BLaER1 treated with 17β-estradiol and CSF1 and Interleukin-3, amounts not matched to agents 10 nM and 100 nM (cell line): Measurements from ENCODE around the gene DOK6.
"Not testable (repeated sequence)": the region's sequence is repeated elsewhere in the genome, so short reads cannot be mapped to it uniquely, and the experiment has no call there.

Experiments
- H3K27ac ChIP-seq, 11 experiments: shearing (Covaris generic); formaldehyde crosslinking; 2 replicates each; pipeline ENCODE4 v1.8.1; 2022
- H3K27me3 ChIP-seq, 11 experiments: shearing (Covaris generic); formaldehyde crosslinking; 2 replicates each; pipeline ENCODE4 v1.8.1; 2022
- H3K36me3 ChIP-seq, 11 experiments: shearing (Covaris generic); formaldehyde crosslinking; 2 replicates each; pipeline ENCODE4 v1.8.1; 2022
- H3K4me1 ChIP-seq, 10 experiments: shearing (Covaris generic); formaldehyde crosslinking; 2 replicates each; pipeline ENCODE4 v1.8.1; 2022
- H3K4me2 ChIP-seq, 11 experiments: shearing (Covaris generic); formaldehyde crosslinking; 2 replicates each; pipeline ENCODE4 v1.8.1; 2022
- H3K4me3 ChIP-seq, 10 experiments: shearing (Covaris generic); formaldehyde crosslinking; 2 replicates each; pipeline ENCODE4 v1.8.1; 2022
- H3K9ac ChIP-seq, 11 experiments: shearing (Covaris generic); formaldehyde crosslinking; 2 replicates each; pipeline ENCODE4 v1.8.1; 2022
- H3K9me3 ChIP-seq, 11 experiments: shearing (Covaris generic); formaldehyde crosslinking; replicated peaks in 1 of 11; 2 replicates each; pipeline ENCODE4 v1.8.1; 2022
- H4K20me1 ChIP-seq, 11 experiments: shearing (Covaris generic); formaldehyde crosslinking; 2 replicates each; pipeline ENCODE4 v1.8.1; 2022
- Cebpa-rat ChIP-seq, 11 experiments: shearing (Covaris generic); IDR thresholded peaks; 2 replicates each; pipeline ENCODE4 v1.8.1; 2022

DOK6 gene

GRCh38 chr18:69878213-69878933 lies 477.7 kb downstream of the DOK6 start:
- Histone ChIP-seq H3K9ac (no peak overlapping the region), H3K4me3 (no peak overlapping the region), H3K27ac (no peak overlapping the region), H3K27me3 (no peaks in the 10 kb centered on the region), H3K36me3 (no peaks in the 10 kb centered on the region), H4K20me1 (no peaks in the 10 kb centered on the region), H3K4me2 (no peak overlapping the region), H3K4me1 (peaks cover 0 to 12% (median 9%) of the 10 kb centered on the region in 10 experiments; a peak in 18 of 20 replicates), H3K9me3 (no peaks in the 10 kb centered on the region; a peak in 1 of 22 replicates)
- no peak for TF ChIP-seq Cebpa-rat (IDR thresholded peaks at IDR 0.05)

GRCh38 chr18:69879051-69879450 lies 478.4 kb downstream of the DOK6 start:
- H3K4me2 ChIP-seq, H3K27ac ChIP-seq, H3K9ac ChIP-seq, H3K4me3 ChIP-seq, H3K27me3 ChIP-seq, H3K9me3 ChIP-seq, H3K36me3 ChIP-seq, H4K20me1 ChIP-seq: not testable (repeated sequence)
- H3K4me1 ChIP-seq: peaks cover 0 to 19% (median 13%) of the 10 kb centered on the region in 10 experiments; a peak in 18 of 20 replicates

- Histone ChIP-seq H3K27me3 (no peaks in the 10 kb centered on the region), H3K9me3 (no peaks in the 10 kb centered on the region; a peak in 1 of 22 replicates), H3K4me3 (no peak overlapping the region), H3K36me3 (no peaks in the 10 kb centered on the region), H3K4me1 (peaks cover 0 to 21% (median 13%) of the 10 kb centered on the region in 10 experiments; a peak in 18 of 20 replicates), H4K20me1 (no peaks in the 10 kb centered on the region), H3K4me2 (no peak overlapping the region), H3K9ac (no peak overlapping the region), H3K27ac (no peak overlapping the region)
- TF ChIP-seq Cebpa-rat (IDR thresholded peaks at IDR 0.05): no peak
Observed at GRCh38 chr18:69880083-69880482, 479.4 kb downstream of the DOK6 start.

GRCh38 chr18:69882965-69883668 lies 482.4 kb downstream of the DOK6 start:
- Histone ChIP-seq H3K27ac (no peak overlapping the region), H3K9me3 (no peaks in the 10 kb centered on the region; a peak in 1 of 22 replicates), H3K9ac (no peak overlapping the region), H3K36me3 (no peaks in the 10 kb centered on the region), H4K20me1 (no peaks in the 10 kb centered on the region), H3K27me3 (no peaks in the 10 kb centered on the region), H3K4me2 (peak overlapping the region in 9 of 11 experiments; percentile 22 to 65 (median 51); a peak in 17 of 22 replicates), H3K4me3 (no peak overlapping the region), H3K4me1 (peaks cover 5 to 21% (median 15%) of the 10 kb centered on the region in 10 experiments)
- TF ChIP-seq Cebpa-rat (IDR thresholded peaks at IDR 0.05): no peak

- peak overlapping the region in 6 of 11 experiments; percentile 34 to 65 (median 52); a peak in 4 of 22 replicates for H3K4me2 ChIP-seq
Observed at GRCh38 chr18:69883781-69884180, 483.1 kb downstream of the DOK6 start.

GRCh38 chr18:69885355-69885754 lies 484.7 kb downstream of the DOK6 start:
- no peak overlapping the region for H3K27ac ChIP-seq
- peaks cover 5 to 21% (median 15%) of the 10 kb centered on the region in 10 experiments for H3K4me1 ChIP-seq
- no peak overlapping the region for H3K9ac ChIP-seq
- H3K4me3 ChIP-seq: no peak overlapping the region
- H3K9me3 ChIP-seq: no peaks in the 10 kb centered on the region
- TF ChIP-seq Cebpa-rat (IDR thresholded peaks at IDR 0.05): no peak
- no peaks in the 10 kb centered on the region for H3K27me3 ChIP-seq
- peak overlapping the region in 3 of 11 experiments; percentile 15 to 25 (median 24); a peak in 2 of 22 replicates for H3K4me2 ChIP-seq
- H3K36me3 ChIP-seq: no peaks in the 10 kb centered on the region
- no peaks in the 10 kb centered on the region for H4K20me1 ChIP-seq

More at GRCh38 chr18:69883781-69884180, 483.1 kb downstream of the DOK6 start:
- no peaks in the 10 kb centered on the region for H3K27me3 ChIP-seq
- no peak overlapping the region for H3K27ac ChIP-seq
- no peak for TF ChIP-seq Cebpa-rat (IDR thresholded peaks at IDR 0.05)
- H3K4me3 ChIP-seq: no peak overlapping the region
- no peaks in the 10 kb centered on the region for H4K20me1 ChIP-seq
- H3K36me3 ChIP-seq: no peaks in the 10 kb centered on the region
- peaks cover 5 to 21% (median 15%) of the 10 kb centered on the region in 10 experiments for H3K4me1 ChIP-seq
- no peaks in the 10 kb centered on the region for H3K9me3 ChIP-seq
- no peak overlapping the region for H3K9ac ChIP-seq

GRCh38 chr18:69885841-69886531 lies 485.3 kb downstream of the DOK6 start:
- Histone ChIP-seq H3K36me3 (no peaks in the 10 kb centered on the region), H3K27ac (no peak overlapping the region), H3K4me1 (peaks cover 5 to 21% (median 15%) of the 10 kb centered on the region in 10 experiments), H3K9ac (no peak overlapping the region), H4K20me1 (no peaks in the 10 kb centered on the region), H3K27me3 (no peaks in the 10 kb centered on the region), H3K4me2 (peak overlapping the region in 1 of 11 experiments; percentile 25; a peak in 2 of 22 replicates), H3K4me3 (no peak overlapping the region), H3K9me3 (no peaks in the 10 kb centered on the region)
- TF ChIP-seq Cebpa-rat (IDR thresholded peaks at IDR 0.05): no peak

- no peaks in the 10 kb centered on the region for H4K20me1 ChIP-seq
Observed at GRCh38 chr18:69887256-69887655, 486.6 kb downstream of the DOK6 start.

GRCh38 chr18:69889009-69889408 lies 488.3 kb downstream of the DOK6 start:
- H4K20me1 ChIP-seq: no peaks in the 10 kb centered on the region
- H3K4me3 ChIP-seq: no peak overlapping the region
- no peak for TF ChIP-seq Cebpa-rat (IDR thresholded peaks at IDR 0.05)
- no peaks in the 10 kb centered on the region for H3K36me3 ChIP-seq
- H3K27me3 ChIP-seq: no peaks in the 10 kb centered on the region
- no peaks in the 10 kb centered on the region for H3K9me3 ChIP-seq
- H3K27ac ChIP-seq: no peak overlapping the region
- no peak overlapping the region for H3K4me2 ChIP-seq
- peaks cover 0 to 6% (median under 1%) of the 10 kb centered on the region in 10 experiments; a peak in 11 of 20 replicates for H3K4me1 ChIP-seq
- H3K9ac ChIP-seq: no peak overlapping the region

More at GRCh38 chr18:69887256-69887655, 486.6 kb downstream of the DOK6 start:
- Histone ChIP-seq H3K4me1 (peaks cover 5 to 19% (median 15%) of the 10 kb centered on the region in 10 experiments), H3K9ac (no peak overlapping the region), H3K9me3 (no peaks in the 10 kb centered on the region), H3K36me3 (no peaks in the 10 kb centered on the region), H3K27ac (no peak overlapping the region), H3K4me2 (no peak overlapping the region), H3K27me3 (no peaks in the 10 kb centered on the region), H3K4me3 (no peak overlapping the region)
- no peak for TF ChIP-seq Cebpa-rat (IDR thresholded peaks at IDR 0.05)
